SHP77 (cell line): ENCODE measurements around the gene INSIG1.

Source experiments
- DNase-seq, 2 experiments: peaks; one replicate each; lab custom pipeline; 2025; lab: John Stamatoyannopoulos, UW

The INSIG1 gene

GRCh38 chr7:155349601-155350331 is 52.1 kb downstream of the INSIG1 start:
- no peak for DNase-seq

- no peak for DNase-seq
Observed at GRCh38 chr7:155351120-155351870, 53.6 kb downstream of the INSIG1 start.

GRCh38 chr7:155352076-155352752 is 54.5 kb downstream of the INSIG1 start:
- DNase-seq = no peak

GRCh38 chr7:155352753-155353115 is 55.1 kb downstream of the INSIG1 start:
- DNase-seq = no peak

GRCh38 chr7:155353256-155353897 is 55.7 kb downstream of the INSIG1 start:
- no peak for DNase-seq

- no peak for DNase-seq
Observed at GRCh38 chr7:155354371-155355048, 56.8 kb downstream of the INSIG1 start.

- DNase-seq = no peak
Observed at GRCh38 chr7:155355176-155355575, 57.5 kb downstream of the INSIG1 start.

- no peak for DNase-seq
Observed at GRCh38 chr7:155355745-155356144, 58.1 kb downstream of the INSIG1 start.

- peak; percentile 9 to 18 for DNase-seq
Observed at GRCh38 chr7:155356323-155357105, 58.8 kb downstream of the INSIG1 start.

- no peak for DNase-seq
Observed at GRCh38 chr7:155357573-155358041, 59.9 kb downstream of the INSIG1 start.

- DNase-seq = no peak
Observed at GRCh38 chr7:155358066-155358947, 60.6 kb downstream of the INSIG1 start.

- DNase-seq = no peak
Observed at GRCh38 chr7:155358948-155359712, 61.5 kb downstream of the INSIG1 start.
